Measurements from ENCODE around the gene SUCO. TPM values are rescaled to one million over a fixed set of nuclear protein-coding genes. Genes with fewer than 3 reads are reported as not detected.

The SUCO gene
- total and polyA plus RNA-seq, 2 donors: 17.3 to 106 TPM

DNA sequence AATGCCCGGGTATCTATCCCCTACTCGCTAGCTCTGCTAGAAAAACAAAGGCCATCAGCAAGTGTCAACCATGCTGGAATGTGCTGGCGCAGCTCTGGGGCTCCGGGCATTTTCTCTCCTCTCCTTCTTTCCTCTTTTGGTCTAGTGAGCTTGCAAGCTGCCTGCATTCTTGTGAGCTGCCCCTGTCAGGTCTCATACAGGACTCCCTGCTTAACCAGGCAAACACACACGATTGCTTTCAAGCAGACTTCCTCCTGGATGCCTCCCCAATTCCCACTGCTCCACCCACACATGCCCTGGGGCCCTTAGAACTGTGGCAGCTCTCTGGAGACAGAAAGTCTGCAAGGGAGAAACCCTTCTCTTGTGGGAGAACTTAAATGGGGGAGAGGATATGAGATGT is 35.7 kb upstream of the SUCO start:
- H3K36me3 ChIP-seq (ENCODE audit: insufficient read depth): no peaks in the 10 kb centered on the region
- no peak overlapping the region for H3K27ac ChIP-seq (ENCODE audit: low read depth)
- H3K4me3 ChIP-seq (ENCODE audit: low read depth, low read length): no peak overlapping the region
- DNase-seq (ENCODE audit: extremely low spot score): no peak
- 20% methylated on average over 5 of the region's 5 CpGs for WGBS
- H3K4me1 ChIP-seq (ENCODE audit: insufficient read depth): no peaks in the 10 kb centered on the region

DNA sequence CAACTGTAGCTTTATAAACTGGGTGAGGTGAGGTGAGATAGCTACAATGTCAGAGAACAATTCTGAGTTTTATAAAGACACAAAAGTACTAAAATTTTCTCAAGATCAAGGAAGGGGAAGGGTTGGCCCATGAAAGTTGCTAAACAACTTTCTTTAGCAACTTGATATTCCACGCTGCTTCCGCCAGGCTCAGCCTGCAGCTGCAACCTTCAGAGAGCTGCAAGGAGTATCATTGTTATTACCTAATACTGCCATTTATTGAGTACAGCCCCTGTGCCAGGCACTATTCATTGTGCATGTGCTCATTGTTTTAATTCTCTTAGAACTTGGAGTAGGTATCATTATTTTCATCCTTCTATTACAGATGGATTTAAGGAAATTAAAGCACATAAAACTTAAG is 34.1 kb upstream of the SUCO start:
- WGBS: 83% methylated on average over 2 of the region's 2 CpGs
- no peak for DNase-seq (ENCODE audit: extremely low spot score)
- Histone ChIP-seq H3K27ac (ENCODE audit: low read depth) (no peak overlapping the region), H3K4me3 (ENCODE audit: low read depth, low read length) (no peak overlapping the region), H3K36me3 (ENCODE audit: insufficient read depth) (no peaks in the 10 kb centered on the region), H3K4me1 (ENCODE audit: insufficient read depth) (no peaks in the 10 kb centered on the region)

DNA sequence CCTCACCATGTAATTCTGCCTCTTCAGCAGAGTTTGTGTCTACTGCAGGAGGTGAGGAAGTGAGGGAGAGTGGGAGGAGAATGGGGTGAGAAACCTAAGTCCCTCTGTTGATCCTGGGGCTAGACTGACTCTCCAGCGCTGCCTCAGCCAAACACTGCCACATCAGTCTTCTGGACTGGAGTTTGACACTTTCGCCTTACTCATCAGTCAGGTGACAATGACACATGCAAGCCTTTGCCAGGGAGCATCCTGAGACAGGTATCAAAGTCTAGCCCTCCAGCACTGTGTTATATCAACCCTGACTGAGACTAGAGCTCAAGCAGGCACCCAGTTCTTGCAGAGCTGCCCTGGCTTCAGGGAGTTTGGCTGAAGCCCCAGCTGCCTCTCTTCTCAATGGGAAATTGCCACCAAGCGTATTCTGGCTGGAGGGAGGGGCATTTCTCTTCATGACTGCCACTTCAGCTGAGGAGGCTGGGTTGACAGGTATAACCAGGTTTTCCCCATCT is 33.3 kb upstream of the SUCO start:
- Histone ChIP-seq H3K36me3 (ENCODE audit: insufficient read depth) (no peaks in the 10 kb centered on the region), H3K27ac (ENCODE audit: low read depth) (no peak overlapping the region), H3K4me1 (ENCODE audit: insufficient read depth) (no peaks in the 10 kb centered on the region), H3K4me3 (ENCODE audit: low read depth, low read length) (no peak overlapping the region)
- no peak for DNase-seq (ENCODE audit: extremely low spot score)
- WGBS: 91% methylated on average over 3 of the region's 3 CpGs

GRCh38 chr1:172500207-172500606 is 32.7 kb upstream of the SUCO start:
- Histone ChIP-seq H3K4me3 (ENCODE audit: low read depth, low read length) (no peak overlapping the region), H3K36me3 (ENCODE audit: insufficient read depth) (no peaks in the 10 kb centered on the region), H3K4me1 (ENCODE audit: insufficient read depth) (no peaks in the 10 kb centered on the region), H3K27ac (ENCODE audit: low read depth) (no peak overlapping the region)
- no peak for DNase-seq (ENCODE audit: extremely low spot score)
- WGBS: 90% methylated on average over 2 of the region's 2 CpGs

GRCh38 chr1:172507741-172508140 is 25.2 kb upstream of the SUCO start:
- H3K27ac ChIP-seq (ENCODE audit: low read depth): no peak overlapping the region

DNA sequence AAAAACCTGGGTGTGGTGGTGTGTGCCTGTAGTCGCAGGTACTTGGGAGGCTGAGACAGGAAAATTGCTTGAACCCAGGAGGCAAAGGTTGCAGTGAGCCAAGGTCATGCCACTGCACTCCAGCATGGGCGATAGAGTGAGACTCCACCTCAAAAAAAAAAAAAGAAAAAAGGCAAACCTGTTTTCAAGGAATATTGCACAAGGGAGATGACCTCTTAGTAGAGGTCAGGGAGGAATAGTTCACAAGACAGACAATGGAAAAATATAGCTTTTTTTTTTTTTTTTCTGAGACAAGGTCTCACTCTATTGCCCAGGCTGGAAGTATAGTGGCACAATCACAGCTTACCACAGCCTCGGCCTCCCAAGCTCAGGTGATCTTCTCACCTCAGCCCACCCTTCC is 22.5 kb upstream of the SUCO start:
- WGBS: 99% methylated on average over 3 of the region's 3 CpGs
- no peak overlapping the region for H3K27ac ChIP-seq (ENCODE audit: low read depth)
- no peaks in the 10 kb centered on the region for H3K4me1 ChIP-seq (ENCODE audit: insufficient read depth)
- H3K36me3 ChIP-seq (ENCODE audit: insufficient read depth): no peaks in the 10 kb centered on the region
- no peak for DNase-seq (ENCODE audit: extremely low spot score)
- H3K4me3 ChIP-seq (ENCODE audit: low read depth, low read length): no peak overlapping the region

More at GRCh38 chr1:172507741-172508140, 25.2 kb upstream of the SUCO start:
- H3K4me3 ChIP-seq (ENCODE audit: low read depth, low read length): no peak overlapping the region
- no peaks in the 10 kb centered on the region for H3K36me3 ChIP-seq (ENCODE audit: insufficient read depth)
- DNase-seq (ENCODE audit: extremely low spot score): no peak
- no peaks in the 10 kb centered on the region for H3K4me1 ChIP-seq (ENCODE audit: insufficient read depth)

DNA sequence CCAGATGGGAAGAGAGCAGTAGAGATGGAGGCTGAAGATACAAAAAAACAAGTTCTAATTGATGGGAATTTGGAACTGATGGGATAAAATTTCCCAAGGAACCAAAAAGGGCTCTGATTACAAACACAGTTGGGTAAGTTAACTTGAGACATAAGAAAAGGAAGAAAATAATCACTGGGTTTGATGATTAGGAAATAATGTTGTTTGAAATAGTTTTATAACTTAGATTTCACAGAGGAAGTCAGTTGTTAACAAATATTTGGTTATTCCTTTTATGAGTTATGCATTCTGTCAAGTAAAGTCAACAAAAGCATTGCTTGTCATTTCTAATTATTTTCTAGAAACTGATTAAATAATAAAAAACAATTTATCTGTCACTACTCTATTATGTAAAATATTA is 20.4 kb upstream of the SUCO start:
- Histone ChIP-seq H3K4me3 (ENCODE audit: low read depth, low read length) (no peak overlapping the region), H3K4me1 (ENCODE audit: insufficient read depth) (no peaks in the 10 kb centered on the region), H3K27ac (ENCODE audit: low read depth) (no peak overlapping the region), H3K36me3 (ENCODE audit: insufficient read depth) (no peaks in the 10 kb centered on the region)
- DNase-seq (ENCODE audit: extremely low spot score): no peak

DNA sequence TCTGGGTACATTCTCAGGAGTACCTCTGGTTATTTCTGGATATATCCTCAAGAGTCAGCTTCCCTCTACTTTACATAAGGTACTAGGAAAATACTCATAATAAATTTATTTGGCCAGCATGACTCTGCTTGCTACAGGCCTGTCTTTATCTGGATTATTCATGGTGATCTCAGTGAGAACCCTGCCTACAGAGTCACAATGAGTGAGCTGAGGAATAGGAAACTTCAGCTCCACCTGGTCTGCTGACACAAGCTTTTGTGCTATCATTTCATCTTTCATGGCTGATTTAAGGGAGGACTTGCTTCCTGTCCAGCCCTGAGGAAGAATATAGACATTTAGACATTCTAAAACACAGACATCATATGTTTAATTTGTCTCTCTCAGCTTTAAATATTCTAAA is 19.5 kb upstream of the SUCO start:
- DNase-seq (ENCODE audit: extremely low spot score): no peak
- Histone ChIP-seq H3K27ac (ENCODE audit: low read depth) (no peak overlapping the region), H3K36me3 (ENCODE audit: insufficient read depth) (no peaks in the 10 kb centered on the region), H3K4me3 (ENCODE audit: low read depth, low read length) (no peak overlapping the region), H3K4me1 (ENCODE audit: insufficient read depth) (no peaks in the 10 kb centered on the region)

DNA sequence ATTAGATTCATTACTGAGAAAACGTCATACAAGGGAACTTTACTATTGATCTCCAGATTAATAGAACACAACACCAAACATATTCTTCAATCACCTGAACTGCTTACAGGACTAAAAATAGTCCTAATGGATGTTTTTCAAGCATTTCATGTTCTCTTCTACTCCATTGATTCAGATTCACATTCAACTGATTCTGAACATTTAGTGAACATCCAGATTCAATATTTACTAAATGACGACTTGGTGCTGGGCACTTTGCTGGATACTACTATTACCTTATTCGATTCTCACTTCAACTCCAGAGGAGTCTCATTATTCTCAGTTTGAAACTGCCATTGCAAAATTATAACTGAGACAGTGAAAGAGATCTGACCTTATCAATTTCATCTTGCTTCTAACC is 18.8 kb upstream of the SUCO start:
- no peak for DNase-seq (ENCODE audit: extremely low spot score)
- 68% methylated on average over 3 of the region's 3 CpGs for WGBS

GRCh38 chr1:172515436-172515835 is 17.5 kb upstream of the SUCO start:
- H3K27ac ChIP-seq (ENCODE audit: low read depth): no peak overlapping the region
- no peak for DNase-seq (ENCODE audit: extremely low spot score)
- H3K4me3 ChIP-seq (ENCODE audit: low read depth, low read length): no peak overlapping the region

More for the DNA sequence above, 18.8 kb upstream of the SUCO start:
- no peaks in the 10 kb centered on the region for H3K36me3 ChIP-seq (ENCODE audit: insufficient read depth)
- no peaks in the 10 kb centered on the region for H3K4me1 ChIP-seq (ENCODE audit: insufficient read depth)
- no peak overlapping the region for H3K27ac ChIP-seq (ENCODE audit: low read depth)
- H3K4me3 ChIP-seq (ENCODE audit: low read depth, low read length): no peak overlapping the region

GRCh38 chr1:172515927-172516326 is 17.0 kb upstream of the SUCO start:
- no peak for DNase-seq (ENCODE audit: extremely low spot score)
- Histone ChIP-seq H3K36me3 (ENCODE audit: insufficient read depth) (no peaks in the 10 kb centered on the region), H3K27ac (ENCODE audit: low read depth) (no peak overlapping the region), H3K4me1 (ENCODE audit: insufficient read depth) (no peaks in the 10 kb centered on the region), H3K4me3 (ENCODE audit: low read depth, low read length) (no peak overlapping the region)
- WGBS: 75% methylated on average over 1 of the region's 1 CpG

More at GRCh38 chr1:172515436-172515835, 17.5 kb upstream of the SUCO start:
- H3K36me3 ChIP-seq (ENCODE audit: insufficient read depth): no peaks in the 10 kb centered on the region
- H3K4me1 ChIP-seq (ENCODE audit: insufficient read depth): no peaks in the 10 kb centered on the region

DNA sequence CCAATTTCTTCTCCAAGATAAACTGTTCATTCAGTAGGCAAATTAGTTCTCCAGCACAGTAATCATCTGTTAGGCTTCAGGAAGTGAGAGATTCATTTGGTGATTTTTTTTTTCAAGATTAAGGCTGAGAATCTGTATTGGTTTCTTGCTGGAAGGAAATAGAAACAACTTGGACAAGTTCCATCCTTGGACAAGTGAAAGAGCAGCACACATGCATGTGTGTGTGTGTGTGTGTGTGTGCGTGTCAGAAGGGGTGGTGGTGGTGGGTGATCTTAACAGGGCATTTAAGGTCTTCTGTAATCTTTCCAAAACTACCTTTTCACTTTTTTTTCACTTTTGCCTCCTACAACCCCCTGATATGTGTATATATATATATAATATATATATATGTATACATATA is 15.9 kb upstream of the SUCO start:
- H3K4me1 ChIP-seq (ENCODE audit: insufficient read depth): no peaks in the 10 kb centered on the region
- no peak overlapping the region for H3K27ac ChIP-seq (ENCODE audit: low read depth)
- no peaks in the 10 kb centered on the region for H3K36me3 ChIP-seq (ENCODE audit: insufficient read depth)
- no peak overlapping the region for H3K4me3 ChIP-seq (ENCODE audit: low read depth, low read length)
- 86% methylated on average over 1 of the region's 1 CpG for WGBS
- no peak for DNase-seq (ENCODE audit: extremely low spot score)

DNA sequence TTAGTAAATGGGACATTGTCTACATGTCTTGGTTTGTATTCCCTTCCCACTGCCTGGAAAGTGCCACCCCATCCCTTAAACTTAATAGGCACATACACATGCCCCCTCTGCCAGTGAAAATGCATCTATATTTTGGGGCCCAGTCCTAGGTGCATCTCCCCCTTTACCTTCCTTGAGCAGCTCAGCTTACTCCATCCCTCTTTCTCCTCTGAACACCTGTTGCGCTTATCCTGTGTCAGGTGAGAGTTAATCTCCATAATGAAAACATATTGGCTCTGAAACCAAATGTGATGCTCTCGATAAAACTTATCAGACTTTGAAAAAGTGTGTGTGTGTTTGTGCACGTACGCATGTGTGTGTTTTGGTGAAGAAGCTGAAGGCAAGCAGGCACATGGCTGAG is 15.4 kb upstream of the SUCO start:
- no peaks in the 10 kb centered on the region for H3K4me1 ChIP-seq (ENCODE audit: insufficient read depth)
- no peak overlapping the region for H3K4me3 ChIP-seq (ENCODE audit: low read depth, low read length)
- WGBS: 88% methylated on average over 4 of the region's 4 CpGs
- no peak for DNase-seq (ENCODE audit: extremely low spot score)
- no peaks in the 10 kb centered on the region for H3K36me3 ChIP-seq (ENCODE audit: insufficient read depth)
- H3K27ac ChIP-seq (ENCODE audit: low read depth): no peak overlapping the region

DNA sequence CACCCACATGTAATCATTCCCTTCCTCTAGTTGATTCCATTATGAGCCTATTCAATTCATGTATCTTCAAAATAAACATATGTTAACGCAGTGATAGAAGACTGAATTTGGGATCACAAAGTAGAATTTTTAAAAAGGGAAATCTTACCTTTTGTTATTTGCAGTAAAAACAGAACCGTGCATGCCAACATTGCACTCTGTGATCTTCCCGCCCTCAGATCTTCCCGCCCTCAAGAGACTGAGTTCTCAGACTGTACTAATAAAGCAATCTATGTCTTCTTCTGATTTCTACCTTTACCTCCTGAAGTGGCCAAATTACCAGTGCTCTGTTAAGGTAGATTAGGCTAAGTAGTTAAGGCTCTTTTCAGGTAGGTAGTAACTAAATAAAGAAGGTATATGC is 3.6 kb upstream of the SUCO start:
- Histone ChIP-seq H3K4me3 (ENCODE audit: low read depth, low read length) (no peak overlapping the region), H3K36me3 (ENCODE audit: insufficient read depth) (no peaks in the 10 kb centered on the region), H3K27ac (ENCODE audit: low read depth) (no peak overlapping the region), H3K4me1 (ENCODE audit: insufficient read depth) (no peaks in the 10 kb centered on the region)
- no peak for DNase-seq (ENCODE audit: extremely low spot score)
- 76% methylated on average over 4 of the region's 4 CpGs for WGBS

DNA sequence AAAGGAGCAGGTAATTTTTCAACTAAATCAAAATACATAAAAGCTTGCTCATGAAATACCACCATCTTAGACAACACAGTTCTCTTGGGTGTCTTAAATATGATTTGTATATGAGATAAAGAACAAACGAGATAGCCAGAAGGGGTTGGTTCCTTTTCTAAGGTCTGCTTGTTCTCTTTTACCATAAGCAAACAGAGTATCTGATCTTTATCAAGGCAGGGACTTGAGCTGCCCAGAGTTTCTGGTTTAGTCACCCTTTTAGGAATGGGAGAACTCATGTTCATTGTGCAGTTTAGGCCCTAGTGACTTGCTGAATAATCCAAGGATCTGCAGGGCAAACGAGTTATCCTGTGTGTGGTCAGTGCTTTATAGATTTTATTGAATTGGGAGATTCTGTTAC is 3.0 kb upstream of the SUCO start:
- Histone ChIP-seq H3K36me3 (ENCODE audit: insufficient read depth) (no peaks in the 10 kb centered on the region), H3K27ac (ENCODE audit: low read depth) (no peak overlapping the region), H3K4me3 (ENCODE audit: low read depth, low read length) (no peak overlapping the region), H3K4me1 (ENCODE audit: insufficient read depth) (no peaks in the 10 kb centered on the region)
- WGBS: 32% methylated on average over 2 of the region's 2 CpGs
- no peak for DNase-seq (ENCODE audit: extremely low spot score)
